HepG2 (cell line): Measurements from ENCODE around the gene LTV1. TPM values are rescaled to one million over a fixed set of nuclear protein-coding genes. Genes with fewer than 3 reads are reported as not detected.

ENCODE experiments used
- ATAC-seq: fragments of 200-7000 bp; cut with Tn5 transposase; 3 replicates; pipeline ENCODE4 v1.9.1; 2020; ENCODE audit warnings: mild to moderate bottlenecking, moderate library complexity
- BruUV-seq: library from RNA; stranded (reverse); fragments of 400-500 nt; replicated peaks from 2 replicates; lab custom pipeline; 2021; lab: Mats Ljungman, UMichigan
- CTCF ChIA-PET: fragments of 300-600 bp; formaldehyde crosslinking; extraction: SDS; loops from one replicate; lab custom pipeline; 2021; ENCODE audit warnings: low total read pairs, inconsistent platforms, low intra/inter-chr PET ratio; lab: Yijun Ruan, JAX
- POLR2A ChIA-PET: fragments of 350-600 bp; sonication (Branson Sonifier 250); formaldehyde crosslinking; loops from one replicate; lab custom pipeline; 2020; ENCODE audit warnings: antibody characterized with exemption, inconsistent platforms; lab: Yijun Ruan, JAX
- DNase-seq: peaks from one replicate; pipeline ENCODE4 v3.0.0-alpha.2; 2015; ENCODE audit warnings: low spot score
- FAIRE-seq: peaks from 3 replicates; lab custom pipeline; 2011; peaks lifted over from hg19 to GRCh38; lab: Jason Lieb, UNC
- H2AFZ ChIP-seq: one replicate; pipeline ENCODE4 v1.6.1; 2011; ENCODE audit warnings: low read length, inconsistent platforms
- H3K27ac ChIP-seq: fragments of 300-600 bp; 3 replicates; pipeline ENCODE4 v1.8.0; 2011; ENCODE audit warnings: mixed run types, mild to moderate bottlenecking, mixed read lengths, low read length, inconsistent platforms; ENCODE audit not compliant: insufficient read depth; ENCODE audit errors: extremely low read length
- H3K27me3 ChIP-seq, 2 experiments: fragments of 200-600 bp in 1 of 2; 2 replicates in 1 of 2; 3 replicates in 1 of 2; pipeline versions ENCODE4 v1.6.0 to v1.8.0; 2011; ENCODE audit warnings: low read length in 2 of 2, mild to moderate bottlenecking in 2 of 2, moderate library complexity in 2 of 2, inconsistent platforms in 1 of 2; ENCODE audit not compliant: insufficient read depth in 2 of 2, control insufficient read depth in 1 of 2
- H3K36me3 ChIP-seq, 2 experiments: fragments of 200-600 bp in 1 of 2; replicated peaks in 1 of 2; 2 replicates in 1 of 2; 3 replicates in 1 of 2; pipeline versions ENCODE4 v1.5.1 to v1.8.0; 2011; ENCODE audit warnings: low read length in 2 of 2, inconsistent platforms in 1 of 2; ENCODE audit not compliant: insufficient read depth in 2 of 2, control insufficient read depth in 1 of 2
- H3K4me1 ChIP-seq: 2 replicates; pipeline ENCODE4 v1.5.1; 2012; ENCODE audit warnings: low read length, inconsistent platforms; ENCODE audit not compliant: insufficient read depth
- H3K4me2 ChIP-seq: 2 replicates; pipeline ENCODE4 v1.6.0; 2011; ENCODE audit warnings: low read depth, low read length, inconsistent platforms
- H3K4me3 ChIP-seq, 3 experiments: fragments of 200-600 bp in 1 of 3; sonication (generic), shearing (Covaris generic) in 1 of 3; replicated peaks in 1 of 3; 2 replicates each; pipeline ENCODE4 v1.5.1; 2011 to 2016; ENCODE audit warnings: low read length in 3 of 3, inconsistent platforms in 2 of 3, low read depth in 2 of 3, mild to moderate bottlenecking in 2 of 3, control low read depth in 1 of 3, mixed read lengths in 1 of 3; ENCODE audit not compliant: insufficient read depth in 1 of 3
- H3K79me2 ChIP-seq: one replicate; pipeline ENCODE4 v1.6.1; 2011; ENCODE audit warnings: low read length, inconsistent platforms; ENCODE audit not compliant: insufficient read depth
- H3K9ac ChIP-seq: 2 replicates; pipeline ENCODE4 v1.6.0; 2011; ENCODE audit warnings: mild to moderate bottlenecking, low read depth, low read length, inconsistent platforms; ENCODE audit not compliant: insufficient read depth
- H3K9me3 ChIP-seq: 2 replicates; pipeline ENCODE4 v1.5.1; 2012; ENCODE audit warnings: mild to moderate bottlenecking, low read length
- H4K20me1 ChIP-seq: 2 replicates; pipeline ENCODE4 v1.6.0; 2011; ENCODE audit warnings: inconsistent platforms, mild to moderate bottlenecking, low read length, moderate library complexity; ENCODE audit not compliant: insufficient read depth
- CERS6 ChIP-seq: sonication (generic); formaldehyde crosslinking; IDR thresholded peaks from 2 replicates; pipeline ENCODE4 v1.5.0; 2020; ENCODE audit warnings: missing genetic modification reagents
- CTCF ChIP-seq: sonication (generic); formaldehyde crosslinking; IDR thresholded peaks from 2 replicates; pipeline ENCODE4 v1.5.0; 2020; ENCODE audit warnings: mild to moderate bottlenecking, missing genetic modification reagents, moderate library complexity
- FOXO4 ChIP-seq: sonication (generic); formaldehyde crosslinking; conservative IDR thresholded peaks from 2 replicates; pipeline ENCODE4 v1.8.1; 2023; ENCODE audit warnings: missing genetic modification reagents
- GMEB1 ChIP-seq: sonication (generic); formaldehyde crosslinking; IDR thresholded peaks from 2 replicates; pipeline ENCODE4 v1.5.1; 2020; ENCODE audit warnings: missing genetic modification reagents, mild to moderate bottlenecking, borderline replicate concordance
- MAF1 ChIP-seq: sonication (generic); formaldehyde crosslinking; IDR thresholded peaks from 2 replicates; pipeline ENCODE4 v1.5.0; 2020; ENCODE audit warnings: missing genetic modification reagents, borderline replicate concordance
- NKX3-1 ChIP-seq: sonication (generic); formaldehyde crosslinking; IDR thresholded peaks from 2 replicates; pipeline ENCODE4 v1.5.0; 2020; ENCODE audit warnings: missing genetic modification reagents
- PHF8 ChIP-seq: sonication (generic); formaldehyde crosslinking; IDR thresholded peaks from 2 replicates; pipeline ENCODE4 v1.5.0; 2020; ENCODE audit warnings: missing genetic modification reagents
- SSRP1 ChIP-seq: IDR thresholded peaks from 2 replicates; pipeline ENCODE4 v1.6.1; 2016; ENCODE audit warnings: control low read depth
- TCF7 ChIP-seq: sonication (generic); IDR thresholded peaks from 2 replicates; pipeline ENCODE4 v1.6.1; 2016; ENCODE audit warnings: antibody characterized with exemption, low read depth
- ZBTB46 ChIP-seq: sonication (generic); formaldehyde crosslinking; IDR thresholded peaks from 2 replicates; pipeline ENCODE4 v1.4.0; 2020; ENCODE audit warnings: mild to moderate bottlenecking, missing genetic modification reagents, borderline replicate concordance
- ZNF12 ChIP-seq: sonication (generic); formaldehyde crosslinking; IDR thresholded peaks from 2 replicates; pipeline ENCODE4 v1.5.0; 2020; ENCODE audit warnings: missing genetic modification reagents
- ZNF414 ChIP-seq: sonication (generic); formaldehyde crosslinking; IDR thresholded peaks from 2 replicates; pipeline ENCODE4 v1.5.0; 2020; ENCODE audit warnings: missing genetic modification reagents
- WGBS: methylation state at CpG from one replicate; pipeline ENCODE4 v1.1.6; 2017; ENCODE audit warnings: low lambda C conversion rate; 5-methylcytosine and 5-hydroxymethylcytosine counted together
- in situ Hi-C: cut with HindIII; loops from 2 replicates; pipeline ENCODE4 v1.10.0; 2017; ENCODE audit warnings: low pct_unique_long_range_greater_than_20kb; ENCODE audit not compliant: extremely low pct_ligation_motif_present
- intact Hi-C: fragments of 100-400 bp; cut with micrococcal nuclease; formaldehyde crosslinking; loops from one replicate; pipeline ENCODE4 v1.10.0; 2022; ENCODE audit not compliant: unreplicated experiment
- polyA plus RNA-seq, 8 experiments: library from polyadenylated mRNA; depleted of rRNA in 3 of 8; stranded (reverse) in 7 of 8; unstranded in 1 of 8; fragments of >200 nt; fragmentation: Illumina TruSeq in 4 of 8; extraction: Trizol in 4 of 8; gene quantifications; 2 replicates each; pipeline versions ENCODE4 v1.2.1 to v1.2.3, GENCODE V29; 2011 to 2016; ENCODE audit warnings: low read depth in 4 of 8, missing spikeins in 1 of 8, mixed read lengths in 1 of 8; ENCODE audit not compliant: insufficient read depth in 1 of 8
- total RNA-seq, 5 experiments: library from RNA; depleted of rRNA; stranded (reverse); fragments of >200 nt; fragmentation: Illumina TruSeq; extraction: Trizol; gene quantifications; 2 replicates each; pipeline ENCODE4 v1.2.3, GENCODE V29; 2016; ENCODE audit warnings: low read depth in 1 of 5

The LTV1 gene
- total and polyA plus RNA-seq, 2 of the 13 experiments (the other 11 are each of a cell fraction or from before 2014, with no cell fraction given): 21.1 to 85.8 TPM

GRCh38 chr6:143877584-143878271 lies 34.6 kb downstream of the LTV1 start:
- Histone ChIP-seq H3K4me3 (no peak overlapping the region), H2AFZ (no peak overlapping the region), H3K9ac (no peak overlapping the region), H3K27me3 (no peaks in the 10 kb centered on the region), H3K4me1 (0 out of 2 replicates have a peak, but pooled peaks cover 4% of the 10 kb centered on the region), H4K20me1 (no peaks in the 10 kb centered on the region), H3K36me3 (no peaks in the 10 kb centered on the region), H3K79me2 (no peaks in the 10 kb centered on the region), H3K9me3 (peaks cover 9% of the 10 kb centered on the region), H3K4me2 (no peak overlapping the region)
- BruUV-seq: no TSS peak
- intact Hi-C loops (no loop called here), in situ Hi-C loops (no loop called here)
- ATAC-seq (no peak), FAIRE-seq (no peak), DNase-seq (no peak)
- POLR2A ChIA-PET: no interaction called here
- CTCF ChIA-PET: no interaction called here
- WGBS: 6% methylated on average over 1 of the region's 1 CpG
- no peak for TF ChIP-seq TCF7
- TF ChIP-seq PHF8: no peak
- no peak for TF ChIP-seq ZBTB46 (CRISPR knock-in tag)
- no peak for TF ChIP-seq CTCF (CRISPR knock-in tag)
- no peak for TF ChIP-seq CERS6 (CRISPR knock-in tag)
- no peak for TF ChIP-seq SSRP1 (CRISPR knock-in tag)
- no peak for TF ChIP-seq GMEB1 (CRISPR knock-in tag)
- TF ChIP-seq FOXO4 (CRISPR knock-in tag): no peak
- TF ChIP-seq NKX3-1 (CRISPR knock-in tag): no peak
- no peak for TF ChIP-seq ZNF12 (CRISPR knock-in tag)
- TF ChIP-seq ZNF414 (CRISPR knock-in tag): no peak
- TF ChIP-seq MAF1: no peak
- TF ChIP-seq, all 625 proteins: peak for 0
- H3K27ac ChIP-seq: no peak overlapping the region
